DOHH2 (cell line): Measurements from ENCODE around the gene KSR1.

Experiments used
- H3F3A ChIP-seq: fragments of 200-600 bp; sonication (generic), shearing (Covaris generic); 2 replicates; pipeline ENCODE4 v1.6.0; 2016; ENCODE audit warnings: antibody characterized with exemption, mild to moderate bottlenecking; ENCODE audit not compliant: control insufficient read depth, insufficient read depth
- H3K27ac ChIP-seq: fragments of 200-600 bp; sonication (generic); 2 replicates; pipeline ENCODE4 v1.5.1; 2014; ENCODE audit warnings: low read depth, mild to moderate bottlenecking, low read length, moderate library complexity
- H3K27me3 ChIP-seq: fragments of 200-600 bp; sonication (generic); 2 replicates; pipeline ENCODE4 v1.6.1; 2014; ENCODE audit warnings: mild to moderate bottlenecking, low read length, mixed read lengths; ENCODE audit not compliant: control insufficient read depth
- H3K36me3 ChIP-seq: fragments of 200-600 bp; sonication (generic); 2 replicates; pipeline ENCODE4 v1.6.1; 2014; ENCODE audit warnings: mild to moderate bottlenecking, low read length, moderate library complexity, mixed read lengths; ENCODE audit not compliant: control insufficient read depth
- H3K4me1 ChIP-seq: fragments of 200-600 bp; sonication (generic); 2 replicates; pipeline ENCODE4 v1.6.1; 2014; ENCODE audit warnings: mild to moderate bottlenecking, low read length, mixed read lengths; ENCODE audit not compliant: control insufficient read depth
- H3K4me2 ChIP-seq: fragments of 200-600 bp; sonication (generic); 2 replicates; pipeline ENCODE4 v1.6.0; 2014; ENCODE audit warnings: mild to moderate bottlenecking, low read length, moderate library complexity
- H3K4me3 ChIP-seq: fragments of 200-600 bp; sonication (generic); 2 replicates; pipeline ENCODE4 v1.5.1; 2014; ENCODE audit warnings: mild to moderate bottlenecking, low read length, mixed read lengths
- H3K79me2 ChIP-seq: fragments of 200-600 bp; sonication (generic); 2 replicates; pipeline ENCODE4 v1.6.1; 2014; ENCODE audit warnings: mild to moderate bottlenecking, low read length, mixed read lengths; ENCODE audit not compliant: control insufficient read depth
- H3K9me2 ChIP-seq: fragments of 200-600 bp; sonication (generic); replicated peaks from 2 replicates; pipeline ENCODE4 v1.6.1; 2014; ENCODE audit warnings: mild to moderate bottlenecking, low read length, mixed read lengths; ENCODE audit not compliant: control insufficient read depth
- H3K9me3 ChIP-seq: fragments of 200-600 bp; sonication (generic); 2 replicates; pipeline ENCODE4 v1.6.1; 2014; ENCODE audit warnings: antibody characterized with exemption, low read length, mixed read lengths; ENCODE audit not compliant: control insufficient read depth, insufficient read depth
- H4K20me1 ChIP-seq: fragments of 200-600 bp; sonication (generic); 2 replicates; pipeline ENCODE4 v1.6.0; 2014; ENCODE audit warnings: low read depth, mild to moderate bottlenecking, antibody characterized with exemption, low read length, moderate library complexity; ENCODE audit not compliant: control insufficient read depth, insufficient read depth
- EZH2phosphoT487 ChIP-seq: fragments of 200-600 bp; sonication (generic); IDR thresholded peaks from 2 replicates; pipeline ENCODE4 v1.6.1; 2017; ENCODE audit warnings: borderline replicate concordance, mild to moderate bottlenecking, antibody characterized with exemption, low read length, moderate library complexity, mixed read lengths
- TF ChIP-seq, protein P1 (sequence below): fragments of 200-600 bp; sonication (generic); IDR thresholded peaks from one replicate; pipeline ENCODE4 v1.5.1; 2014; ENCODE audit warnings: antibody characterized with exemption, mild to moderate bottlenecking, low read depth, low read length; ENCODE audit not compliant: poor library complexity, severe bottlenecking

Gene KSR1

DNA sequence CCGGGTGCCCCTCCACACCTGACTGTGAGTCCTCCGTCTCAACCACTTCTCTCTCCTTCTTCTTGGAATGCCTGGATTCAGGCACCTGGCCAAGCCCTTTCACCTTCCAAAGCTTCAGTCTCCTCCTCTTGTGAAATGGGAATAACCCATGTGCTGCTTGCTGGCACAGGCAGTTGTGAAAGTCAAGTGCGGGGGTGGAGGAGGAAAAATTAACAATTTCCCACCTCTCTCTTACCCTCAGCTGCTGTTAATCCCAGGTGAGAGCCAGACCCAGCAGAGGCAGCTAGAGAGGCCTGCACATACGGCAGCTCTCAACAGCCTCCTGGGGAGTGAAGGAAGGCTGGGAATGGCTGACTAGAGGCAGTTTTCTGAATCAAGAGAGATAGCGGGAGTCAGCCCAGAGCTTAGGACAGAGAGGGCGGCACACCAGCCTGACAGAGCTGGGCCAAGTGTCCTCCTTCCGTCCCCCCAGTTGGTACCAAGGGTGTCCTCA is 96.8 kb downstream of the KSR1 start:
- Histone ChIP-seq H3K79me2 (no peaks in the 10 kb centered on the region), H3K27me3 (no peaks in the 10 kb centered on the region; the same call in none of the 2 replicates), H3K27ac (no peak overlapping the region), H3F3A (no peaks in the 10 kb centered on the region), H3K9me2 (no peaks in the 10 kb centered on the region), H3K4me2 (no peak overlapping the region), H3K9me3 (no peaks in the 10 kb centered on the region), H3K4me1 (peaks cover 10% of the 10 kb centered on the region), H3K4me3 (no peak overlapping the region), H4K20me1 (no peaks in the 10 kb centered on the region), H3K36me3 (no peaks in the 10 kb centered on the region)
- no peak for TF ChIP-seq EZH2phosphoT487
- TF ChIP-seq, protein P1, sequence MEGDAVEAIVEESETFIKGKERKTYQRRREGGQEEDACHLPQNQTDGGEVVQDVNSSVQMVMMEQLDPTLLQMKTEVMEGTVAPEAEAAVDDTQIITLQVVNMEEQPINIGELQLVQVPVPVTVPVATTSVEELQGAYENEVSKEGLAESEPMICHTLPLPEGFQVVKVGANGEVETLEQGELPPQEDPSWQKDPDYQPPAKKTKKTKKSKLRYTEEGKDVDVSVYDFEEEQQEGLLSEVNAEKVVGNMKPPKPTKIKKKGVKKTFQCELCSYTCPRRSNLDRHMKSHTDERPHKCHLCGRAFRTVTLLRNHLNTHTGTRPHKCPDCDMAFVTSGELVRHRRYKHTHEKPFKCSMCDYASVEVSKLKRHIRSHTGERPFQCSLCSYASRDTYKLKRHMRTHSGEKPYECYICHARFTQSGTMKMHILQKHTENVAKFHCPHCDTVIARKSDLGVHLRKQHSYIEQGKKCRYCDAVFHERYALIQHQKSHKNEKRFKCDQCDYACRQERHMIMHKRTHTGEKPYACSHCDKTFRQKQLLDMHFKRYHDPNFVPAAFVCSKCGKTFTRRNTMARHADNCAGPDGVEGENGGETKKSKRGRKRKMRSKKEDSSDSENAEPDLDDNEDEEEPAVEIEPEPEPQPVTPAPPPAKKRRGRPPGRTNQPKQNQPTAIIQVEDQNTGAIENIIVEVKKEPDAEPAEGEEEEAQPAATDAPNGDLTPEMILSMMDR: no peak

DNA sequence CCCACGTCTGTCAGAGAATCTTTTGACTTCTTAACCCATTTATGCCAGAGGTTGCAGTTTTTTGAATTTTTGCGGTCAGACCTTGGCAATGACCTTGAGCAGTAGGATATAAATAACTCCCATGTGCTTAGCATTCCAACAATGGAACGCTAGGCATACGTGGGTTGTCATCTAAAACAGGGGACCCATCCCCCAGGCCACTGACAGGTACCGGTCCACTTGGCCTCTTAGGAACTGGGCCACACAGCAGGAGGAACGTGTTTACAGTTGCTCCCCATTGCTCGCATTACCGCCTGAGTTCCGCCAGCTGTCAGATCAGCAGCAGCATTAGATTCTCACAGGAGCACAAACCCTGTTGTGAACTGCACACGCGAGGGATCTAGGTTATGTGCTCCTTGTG is 97.9 kb downstream of the KSR1 start:
- no peaks in the 10 kb centered on the region for H3K9me3 ChIP-seq
- H3K4me2 ChIP-seq: no peak overlapping the region
- no peaks in the 10 kb centered on the region for H3F3A ChIP-seq
- H3K79me2 ChIP-seq: no peaks in the 10 kb centered on the region
- H3K36me3 ChIP-seq: no peaks in the 10 kb centered on the region
- peaks cover 10% of the 10 kb centered on the region for H3K4me1 ChIP-seq
- H3K27me3 ChIP-seq: no peaks in the 10 kb centered on the region; the same call in none of the 2 replicates
- H4K20me1 ChIP-seq: no peaks in the 10 kb centered on the region
- no peak overlapping the region for H3K4me3 ChIP-seq
- H3K9me2 ChIP-seq: no peaks in the 10 kb centered on the region
- TF ChIP-seq, protein P1: no peak
- no peak for TF ChIP-seq EZH2phosphoT487
- H3K27ac ChIP-seq: no peak overlapping the region

DNA sequence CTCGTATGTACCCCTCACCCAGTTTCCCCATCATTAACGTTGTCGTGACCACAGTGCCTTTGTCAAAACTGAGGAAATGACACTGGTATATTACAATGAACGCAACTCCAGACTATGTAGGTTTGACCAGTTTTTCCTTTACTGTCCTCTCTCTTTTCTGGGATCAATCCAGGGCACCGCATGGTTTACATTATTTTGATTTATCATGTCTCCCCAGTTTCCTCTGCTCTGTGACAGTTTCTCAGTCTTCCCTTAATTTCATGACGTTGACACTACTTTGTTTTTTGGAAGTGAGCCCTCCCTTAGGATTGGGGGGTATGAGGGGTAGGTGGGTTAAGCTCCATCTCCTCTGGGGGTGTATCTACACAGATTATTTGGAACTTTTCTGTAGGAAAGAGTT is 98.7 kb downstream of the KSR1 start:
- Histone ChIP-seq H3K4me2 (no peak overlapping the region), H3F3A (no peaks in the 10 kb centered on the region)

More for the DNA sequence above, 98.7 kb downstream of the KSR1 start:
- H3K9me3 ChIP-seq: no peaks in the 10 kb centered on the region
- H3K4me1 ChIP-seq: peaks cover 10% of the 10 kb centered on the region
- H3K79me2 ChIP-seq: no peaks in the 10 kb centered on the region
- H3K27ac ChIP-seq: no peak overlapping the region
- H4K20me1 ChIP-seq: no peaks in the 10 kb centered on the region
- no peaks in the 10 kb centered on the region; the same call in none of the 2 replicates for H3K27me3 ChIP-seq
- no peak overlapping the region for H3K4me3 ChIP-seq
- no peak for TF ChIP-seq EZH2phosphoT487
- TF ChIP-seq, protein P1: no peak
- H3K36me3 ChIP-seq: no peaks in the 10 kb centered on the region
- H3K9me2 ChIP-seq: no peaks in the 10 kb centered on the region
